Activated naive CD4-positive, alpha-beta T cell treated with anti-CD3 and anti-CD28 coated beads, Interleukin-2, amount 50 U/mL, for 24 hours (primary cell): Measurements from ENCODE around the gene ADAM15.

Experiments used
- H3K27ac Mint-ChIP-seq: one replicate; pipeline ENCODE4 v1.8.0; 2021; ENCODE audit warnings: mild to moderate bottlenecking, mixed read lengths
- H3K27me3 Mint-ChIP-seq: one replicate; pipeline ENCODE4 v1.8.0; 2021; ENCODE audit warnings: mixed read lengths
- H3K36me3 Mint-ChIP-seq: one replicate; pipeline ENCODE4 v1.8.0; 2021; ENCODE audit warnings: mixed read lengths
- H3K4me1 Mint-ChIP-seq: one replicate; pipeline ENCODE4 v1.8.0; 2021; ENCODE audit warnings: mixed read lengths
- H3K4me3 Mint-ChIP-seq: one replicate; pipeline ENCODE4 v1.8.0; 2021; ENCODE audit warnings: mild to moderate bottlenecking, mixed read lengths
- H3K9me3 Mint-ChIP-seq: one replicate; pipeline ENCODE4 v1.8.0; 2021; ENCODE audit warnings: mixed read lengths

The ADAM15 gene

GRCh38 chr1:155068599-155068998 is 17.5 kb downstream of the ADAM15 start:
- Mint-ChIP-seq H3K4me3 (no peak overlapping the region), H3K27ac (no peak overlapping the region), H3K4me1 (peaks cover 38% of the 10 kb centered on the region), H3K36me3 (peaks cover 2% of the 10 kb centered on the region), H3K27me3 (no peaks in the 10 kb centered on the region), H3K9me3 (no peaks in the 10 kb centered on the region)

- peak overlapping the region; percentile 62 for H3K27ac Mint-ChIP-seq
- no peaks in the 10 kb centered on the region for H3K27me3 Mint-ChIP-seq
- H3K9me3 Mint-ChIP-seq: no peaks in the 10 kb centered on the region
- peaks cover 2% of the 10 kb centered on the region for H3K36me3 Mint-ChIP-seq
- H3K4me3 Mint-ChIP-seq: no peak overlapping the region
- H3K4me1 Mint-ChIP-seq: peaks cover 35% of the 10 kb centered on the region
These were observed 18.5 kb downstream of the ADAM15 start for GRCh38 chr1:155069551-155070157.

- Mint-ChIP-seq H3K27me3 (no peaks in the 10 kb centered on the region), H3K9me3 (no peaks in the 10 kb centered on the region), H3K4me1 (peaks cover 30% of the 10 kb centered on the region)
These were observed 19.1 kb downstream of the ADAM15 start for GRCh38 chr1:155070158-155070621.

GRCh38 chr1:155070721-155071569 is 19.8 kb downstream of the ADAM15 start:
- Mint-ChIP-seq H3K27ac (no peak overlapping the region), H3K27me3 (no peaks in the 10 kb centered on the region)

More at GRCh38 chr1:155070158-155070621, 19.1 kb downstream of the ADAM15 start:
- H3K4me3 Mint-ChIP-seq: peak overlapping the region; percentile 51
- no peak overlapping the region for H3K27ac Mint-ChIP-seq
- H3K36me3 Mint-ChIP-seq: peaks cover 2% of the 10 kb centered on the region

GRCh38 chr1:155071701-155072100 is 20.6 kb downstream of the ADAM15 start:
- Mint-ChIP-seq H3K27me3 (no peaks in the 10 kb centered on the region), H3K4me1 (peaks cover 27% of the 10 kb centered on the region), H3K4me3 (peak overlapping the region; percentile 49), H3K36me3 (peaks cover 2% of the 10 kb centered on the region), H3K9me3 (no peaks in the 10 kb centered on the region), H3K27ac (no peak overlapping the region)

More at GRCh38 chr1:155070721-155071569, 19.8 kb downstream of the ADAM15 start:
- Mint-ChIP-seq H3K4me1 (peaks cover 30% of the 10 kb centered on the region), H3K4me3 (peak overlapping the region; percentile 51), H3K36me3 (peaks cover 2% of the 10 kb centered on the region), H3K9me3 (no peaks in the 10 kb centered on the region)

- no peak overlapping the region for H3K4me3 Mint-ChIP-seq
- H3K9me3 Mint-ChIP-seq: no peaks in the 10 kb centered on the region
- peaks cover 2% of the 10 kb centered on the region for H3K36me3 Mint-ChIP-seq
- no peaks in the 10 kb centered on the region for H3K27me3 Mint-ChIP-seq
- H3K27ac Mint-ChIP-seq: no peak overlapping the region
- peaks cover 29% of the 10 kb centered on the region for H3K4me1 Mint-ChIP-seq
These were observed 21.6 kb downstream of the ADAM15 start for GRCh38 chr1:155072531-155073289.

GRCh38 chr1:155073377-155074242 is 22.5 kb downstream of the ADAM15 start:
- Mint-ChIP-seq H3K9me3 (no peaks in the 10 kb centered on the region), H3K4me1 (peaks cover 36% of the 10 kb centered on the region), H3K27me3 (no peaks in the 10 kb centered on the region), H3K36me3 (no peaks in the 10 kb centered on the region), H3K27ac (no peak overlapping the region), H3K4me3 (no peak overlapping the region)

GRCh38 chr1:155075535-155075934 is 24.4 kb downstream of the ADAM15 start:
- Mint-ChIP-seq H3K4me3 (no peak overlapping the region), H3K27me3 (peaks cover 4% of the 10 kb centered on the region), H3K27ac (no peak overlapping the region), H3K4me1 (peaks cover 42% of the 10 kb centered on the region), H3K9me3 (no peaks in the 10 kb centered on the region), H3K36me3 (no peaks in the 10 kb centered on the region)

GRCh38 chr1:155076371-155076770 is 25.3 kb downstream of the ADAM15 start:
- no peak overlapping the region for H3K27ac Mint-ChIP-seq
- H3K36me3 Mint-ChIP-seq: no peaks in the 10 kb centered on the region
- no peak overlapping the region for H3K4me3 Mint-ChIP-seq
- H3K9me3 Mint-ChIP-seq: no peaks in the 10 kb centered on the region
- H3K27me3 Mint-ChIP-seq: peaks cover 6% of the 10 kb centered on the region
- H3K4me1 Mint-ChIP-seq: peaks cover 43% of the 10 kb centered on the region

- no peaks in the 10 kb centered on the region for H3K9me3 Mint-ChIP-seq
- peaks cover 11% of the 10 kb centered on the region for H3K27me3 Mint-ChIP-seq
- no peak overlapping the region for H3K27ac Mint-ChIP-seq
- peak overlapping the region; percentile 12 for H3K4me3 Mint-ChIP-seq
- peaks cover 40% of the 10 kb centered on the region for H3K4me1 Mint-ChIP-seq
- no peaks in the 10 kb centered on the region for H3K36me3 Mint-ChIP-seq
These were observed 26.2 kb downstream of the ADAM15 start for GRCh38 chr1:155077346-155077745.

GRCh38 chr1:155077758-155078445 is 26.8 kb downstream of the ADAM15 start:
- Mint-ChIP-seq H3K27me3 (peaks cover 14% of the 10 kb centered on the region), H3K27ac (peak overlapping the region; percentile 15), H3K9me3 (no peaks in the 10 kb centered on the region), H3K4me3 (peak overlapping the region; percentile 43), H3K36me3 (no peaks in the 10 kb centered on the region), H3K4me1 (peaks cover 43% of the 10 kb centered on the region)

GRCh38 chr1:155078469-155079209 is 27.5 kb downstream of the ADAM15 start, which contains the start of gene EFNA3:
Gene EFNA3, plus strand, starts transcription at chr1:155078837. Its CDS starts 105 bp downstream, at chr1:155078942.
- Mint-ChIP-seq H3K4me3 (peak within 1 kb of the TSS; percentile 87), H3K27ac (peak within 1 kb of the TSS; percentile 26), H3K27me3 (peaks cover 15% of the 10 kb centered on the region), H3K9me3 (no peaks in the 10 kb centered on the region), H3K36me3 (no peaks in the 10 kb centered on the region), H3K4me1 (peaks cover 41% of the 10 kb centered on the region)

GRCh38 chr1:155079210-155079486 is 28.0 kb downstream of the ADAM15 start:
- Mint-ChIP-seq H3K27me3 (peaks cover 20% of the 10 kb centered on the region), H3K4me1 (peaks cover 42% of the 10 kb centered on the region), H3K9me3 (no peaks in the 10 kb centered on the region), H3K36me3 (no peaks in the 10 kb centered on the region), H3K27ac (peak overlapping the region; percentile 26), H3K4me3 (peak overlapping the region; percentile 87)
